Measurements from ENCODE around the gene SKIDA1. TPM values are rescaled to one million over a fixed set of nuclear protein-coding genes. Genes with fewer than 3 reads are reported as not detected.

Gene SKIDA1
- total RNA-seq, 1 donor from 2014 or later, result 1.9 TPM

GRCh38 chr10:21517134-21518031, 8.1 kb downstream of the SKIDA1 start:
- DNase-seq (ENCODE audit: low read depth in 2 of 2), result peak in 1 of 2 donors; percentile 52

GRCh38 chr10:21516242-21517131, 9.0 kb downstream of the SKIDA1 start:
- peak in 1 of 2 donors; percentile 76 for DNase-seq (ENCODE audit: low read depth in 2 of 2)

GRCh38 chr10:21515361-21516241, 9.9 kb downstream of the SKIDA1 start:
- no peak for DNase-seq (ENCODE audit: low read depth in 2 of 2)

- DNase-seq (ENCODE audit: low read depth in 2 of 2), result no peak
Measured at GRCh38 chr10:21514818-21515351, 10.6 kb downstream of the SKIDA1 start.

GRCh38 chr10:21514129-21514817, 11.2 kb downstream of the SKIDA1 start:
- DNase-seq (ENCODE audit: low read depth in 2 of 2), result peak in 1 of 2 donors; percentile 54

- DNase-seq (ENCODE audit: low read depth in 2 of 2), result no peak
Measured at GRCh38 chr10:21513405-21513788, 12.1 kb downstream of the SKIDA1 start.

GRCh38 chr10:21512573-21513404, 12.7 kb downstream of the SKIDA1 start:
- DNase-seq (ENCODE audit: low read depth in 2 of 2), result no peak

GRCh38 chr10:21511946-21512572, 13.4 kb downstream of the SKIDA1 start:
- DNase-seq (ENCODE audit: low read depth in 2 of 2), result no peak

- DNase-seq (ENCODE audit: low read depth in 2 of 2), result no peak
Measured at GRCh38 chr10:21511095-21511570, 14.3 kb downstream of the SKIDA1 start.

- DNase-seq (ENCODE audit: low read depth in 2 of 2), result no peak
Measured at GRCh38 chr10:21510241-21511094, 15.0 kb downstream of the SKIDA1 start.

- no peak for DNase-seq (ENCODE audit: low read depth in 2 of 2)
Measured at GRCh38 chr10:21509341-21510240, 15.9 kb downstream of the SKIDA1 start.

GRCh38 chr10:21508706-21509331, 16.7 kb downstream of the SKIDA1 start:
- DNase-seq (ENCODE audit: low read depth in 2 of 2), result no peak

GRCh38 chr10:21507150-21507549, 18.3 kb downstream of the SKIDA1 start:
- no peak for DNase-seq (ENCODE audit: low read depth in 2 of 2)

GRCh38 chr10:21506351-21506750, 19.1 kb downstream of the SKIDA1 start:
- no peak for DNase-seq (ENCODE audit: low read depth in 2 of 2)

GRCh38 chr10:21505711-21506278, 19.7 kb downstream of the SKIDA1 start:
- DNase-seq (ENCODE audit: low read depth in 2 of 2), result no peak

- no peak for DNase-seq (ENCODE audit: low read depth in 2 of 2)
Measured at GRCh38 chr10:21503542-21503941, 21.9 kb downstream of the SKIDA1 start.

All from dermis microvascular lymphatic vessel endothelial cell (primary cell).